C4-2B (cell line): ENCODE measurements around the gene TOP3B.

Source experiments
- CTCF ChIP-seq: fragments of 450-650 bp; conservative IDR thresholded peaks from 2 replicates; pipeline ENCODE4 v1.5.1; 2017; ENCODE audit warnings: mild to moderate bottlenecking
- ZFX ChIP-seq: fragments of 450-650 bp; IDR thresholded peaks from 2 replicates; pipeline ENCODE4 v1.6.1; 2017

- TF ChIP-seq CTCF (no peak), ZFX (no peak)
These were observed 46.3 kb downstream of the TOP3B start for GRCh38 chr22:21936151-21936775.
